Measurements from ENCODE around the gene KATNB1.

- no peak for TF ChIP-seq CTCF (IDR thresholded peaks at IDR 0.05)
- TF ChIP-seq POLR2A (IDR thresholded peaks at IDR 0.05) = no peak
Measured at GRCh38 chr16:57689762-57690558, 45.6 kb upstream of the KATNB1 start.

Data from breast epithelium (tissue), 3 donors.